D721Med (cell line): ENCODE results near the gene TFAP2D.

ENCODE experiments used
- DNase-seq: peaks from one replicate; pipeline ENCODE4 v3.0.0; 2011; ENCODE audit warnings: low spot score; ENCODE audit not compliant: insufficient read length
- FAIRE-seq: peaks from 2 replicates; lab custom pipeline; 2011; peaks lifted over from hg19 to GRCh38; lab: Jason Lieb, UNC
- TF ChIP-seq, protein P1 (sequence below): IDR thresholded peaks from 2 replicates; pipeline ENCODE4 v1.5.1; 2012; ENCODE audit warnings: mild to moderate bottlenecking, control low read depth; ENCODE audit not compliant: insufficient read depth; ENCODE audit errors: missing control alignments

TFAP2D gene

GRCh38 chr6:50713226-50713625 lies at the start of gene TFAP2D:
Gene TFAP2D, plus strand, starts transcription at chr6:50713526. Its CDS starts 530 bp downstream, at chr6:50714056.
- no peak for FAIRE-seq
- no peak for DNase-seq
- TF ChIP-seq, protein P1, sequence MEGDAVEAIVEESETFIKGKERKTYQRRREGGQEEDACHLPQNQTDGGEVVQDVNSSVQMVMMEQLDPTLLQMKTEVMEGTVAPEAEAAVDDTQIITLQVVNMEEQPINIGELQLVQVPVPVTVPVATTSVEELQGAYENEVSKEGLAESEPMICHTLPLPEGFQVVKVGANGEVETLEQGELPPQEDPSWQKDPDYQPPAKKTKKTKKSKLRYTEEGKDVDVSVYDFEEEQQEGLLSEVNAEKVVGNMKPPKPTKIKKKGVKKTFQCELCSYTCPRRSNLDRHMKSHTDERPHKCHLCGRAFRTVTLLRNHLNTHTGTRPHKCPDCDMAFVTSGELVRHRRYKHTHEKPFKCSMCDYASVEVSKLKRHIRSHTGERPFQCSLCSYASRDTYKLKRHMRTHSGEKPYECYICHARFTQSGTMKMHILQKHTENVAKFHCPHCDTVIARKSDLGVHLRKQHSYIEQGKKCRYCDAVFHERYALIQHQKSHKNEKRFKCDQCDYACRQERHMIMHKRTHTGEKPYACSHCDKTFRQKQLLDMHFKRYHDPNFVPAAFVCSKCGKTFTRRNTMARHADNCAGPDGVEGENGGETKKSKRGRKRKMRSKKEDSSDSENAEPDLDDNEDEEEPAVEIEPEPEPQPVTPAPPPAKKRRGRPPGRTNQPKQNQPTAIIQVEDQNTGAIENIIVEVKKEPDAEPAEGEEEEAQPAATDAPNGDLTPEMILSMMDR = no peak

GRCh38 chr6:50663806-50664205 lies 49.5 kb upstream of the TFAP2D start:
- no peak for FAIRE-seq
- TF ChIP-seq, protein P1 = no peak
- DNase-seq = no peak

GRCh38 chr6:50666089-50666488 lies 47.2 kb upstream of the TFAP2D start:
- no peak for FAIRE-seq

DNA sequence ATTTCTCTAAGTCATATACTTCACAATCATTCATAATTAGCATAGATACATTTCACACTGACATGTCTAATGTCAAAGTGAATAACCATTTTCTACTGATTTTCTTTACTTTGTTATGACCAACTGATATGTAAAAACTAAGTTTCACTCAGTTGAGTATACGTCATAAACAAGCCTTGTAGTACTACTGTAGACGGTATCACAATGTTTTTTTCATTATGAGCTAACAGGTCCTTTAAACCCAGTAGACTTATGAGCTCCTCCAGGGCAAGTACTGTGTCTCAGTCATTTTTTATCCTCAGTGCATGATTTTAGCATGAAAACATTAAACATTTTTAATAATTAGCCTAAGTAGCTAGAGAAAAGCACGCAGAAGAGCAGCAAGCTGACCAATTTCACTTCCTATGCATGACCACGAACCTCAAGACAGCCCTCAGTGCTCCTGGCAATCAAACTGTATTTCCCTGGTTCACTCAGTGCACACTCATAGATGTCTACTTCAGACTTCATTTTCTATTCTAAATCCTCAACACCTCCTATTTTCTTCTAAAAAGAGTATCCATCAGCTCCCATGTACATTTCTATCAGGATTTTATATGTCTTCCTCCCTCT lies 32.0 kb upstream of the TFAP2D start:
- no peak for DNase-seq
- no peak for FAIRE-seq
- TF ChIP-seq, protein P1 = no peak

More at GRCh38 chr6:50666089-50666488, 47.2 kb upstream of the TFAP2D start:
- TF ChIP-seq, protein P1 = no peak
- DNase-seq = no peak

DNA sequence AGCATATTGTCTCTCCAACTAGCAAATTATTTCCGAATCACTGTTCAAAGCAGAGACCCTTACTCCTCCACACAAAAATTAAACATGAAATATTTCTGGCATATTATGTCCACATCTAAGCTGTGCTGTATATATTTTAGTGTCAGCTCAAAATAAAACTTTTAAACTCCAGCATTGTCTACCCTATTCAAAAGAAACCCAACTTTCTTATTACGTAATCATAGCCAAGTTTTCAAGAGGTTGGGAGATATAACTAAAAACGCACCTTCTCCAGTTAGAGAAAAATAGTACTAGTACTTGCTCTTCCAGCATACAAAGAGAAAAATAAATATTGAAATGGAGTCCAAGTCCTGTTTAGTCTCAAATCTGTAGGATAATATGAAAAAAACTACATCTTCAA lies 24.1 kb upstream of the TFAP2D start:
- TF ChIP-seq, protein P1 = no peak
- FAIRE-seq = no peak

GRCh38 chr6:50691814-50692495 lies 21.4 kb upstream of the TFAP2D start:
- FAIRE-seq (no peak), DNase-seq (no peak)

More for the DNA sequence above, 24.1 kb upstream of the TFAP2D start:
- no peak for DNase-seq

DNA sequence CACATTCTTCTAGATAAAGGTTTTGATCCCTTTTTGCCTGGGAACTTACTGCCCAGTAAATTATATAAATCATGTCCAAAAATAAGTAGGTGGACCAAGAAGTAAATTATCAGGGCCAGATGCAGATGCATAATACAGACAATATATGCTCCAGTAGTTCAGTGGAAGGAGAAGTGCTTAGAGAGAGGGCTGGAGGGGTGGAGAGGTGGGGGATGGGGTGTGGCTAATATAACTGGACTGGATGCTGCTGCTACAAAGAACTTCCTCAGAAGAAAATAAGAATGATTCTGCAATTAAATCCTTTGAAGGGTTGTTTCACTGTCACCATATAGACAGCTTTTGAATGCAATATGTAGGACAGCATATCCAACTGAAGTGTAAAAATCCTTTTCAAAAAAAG lies 14.8 kb upstream of the TFAP2D start:
- DNase-seq (no peak), FAIRE-seq (no peak)
- TF ChIP-seq, protein P1 = no peak

More at GRCh38 chr6:50691814-50692495, 21.4 kb upstream of the TFAP2D start:
- TF ChIP-seq, protein P1 = no peak
